ENCODE results near the gene AGPAT1. TPM values are rescaled to one million over a fixed set of nuclear protein-coding genes. Genes with fewer than 3 reads are reported as not detected.

AGPAT1 gene
- total and polyA plus RNA-seq, 2 of the 13 experiments (the other 11 are each of a cell fraction or from before 2014, with no cell fraction given): 51.3 to 139 TPM

DNA sequence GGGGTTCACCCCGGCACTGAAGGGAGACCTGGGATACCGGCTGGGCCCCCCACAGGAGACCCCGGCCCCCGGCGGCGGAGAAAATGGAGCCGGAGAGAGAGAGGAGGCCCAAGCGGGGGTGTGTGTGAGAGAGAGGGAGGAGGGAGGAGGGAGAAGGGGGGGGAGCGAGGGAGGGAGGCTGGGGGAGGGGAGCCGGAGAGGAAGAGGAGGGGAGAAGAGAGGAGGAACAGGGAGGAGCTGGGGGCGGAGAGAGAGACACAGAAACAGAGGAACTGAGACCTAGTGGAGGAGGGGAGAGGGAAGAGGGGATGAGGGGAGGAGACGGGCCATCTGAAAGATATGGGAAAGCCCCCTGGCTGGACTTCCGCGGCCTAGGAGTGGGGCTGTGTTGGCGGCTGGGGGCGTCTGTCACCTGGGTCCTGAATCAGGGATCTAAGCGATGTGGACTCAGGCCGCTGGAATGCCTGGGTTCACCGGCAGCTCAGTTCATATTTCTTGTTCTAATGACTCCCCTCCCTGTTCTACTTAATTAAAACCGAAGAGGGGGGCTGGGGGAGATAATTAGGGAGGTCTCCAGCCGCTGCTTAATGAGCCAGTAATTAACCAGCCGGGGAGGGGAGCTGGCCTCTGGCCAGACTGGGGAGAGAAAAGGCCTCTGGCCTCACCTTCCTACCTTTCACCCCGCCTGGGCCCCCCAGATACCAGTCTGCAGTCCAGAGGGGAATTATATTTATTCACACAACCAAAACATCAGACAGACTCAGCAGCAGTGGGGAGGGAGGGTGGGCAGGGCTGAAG lies 14.4 kb upstream of the AGPAT1 start, which contains the start of gene PBX2 (continued):
- TF ChIP-seq CTCF (CRISPR knock-in tag; IDR thresholded peaks at IDR 0.05) (peak; percentile 27; the same call in 1 of the 2 replicates), ZBTB38 (CRISPR knock-in tag; IDR thresholded peaks at IDR 0.05) (no peak), MXD3 (CRISPR knock-in tag; IDR thresholded peaks at IDR 0.05) (no peak), ZNF777 (CRISPR knock-in tag; IDR thresholded peaks at IDR 0.05) (no peak), ZMAT3 (CRISPR knock-in tag; conservative IDR thresholded peaks at IDR 0.05) (0 out of 2 replicates have a peak, but pooled peaks have one; percentile 47), ZNF850 (CRISPR knock-in tag; conservative IDR thresholded peaks at IDR 0.05) (no peak), ZNF678 (CRISPR knock-in tag; IDR thresholded peaks at IDR 0.05) (no peak), RARA (CRISPR knock-in tag; IDR thresholded peaks at IDR 0.05) (no peak), SKI (IDR thresholded peaks at IDR 0.05; ENCODE audit: partially characterized antibody) (no peak)
- TF ChIP-seq, protein P1, sequence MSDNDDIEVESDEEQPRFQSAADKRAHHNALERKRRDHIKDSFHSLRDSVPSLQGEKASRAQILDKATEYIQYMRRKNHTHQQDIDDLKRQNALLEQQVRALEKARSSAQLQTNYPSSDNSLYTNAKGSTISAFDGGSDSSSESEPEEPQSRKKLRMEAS (IDR thresholded peaks at IDR 0.05): no peak; the same call in none of the 2 replicates
- TF ChIP-seq, protein P2, sequence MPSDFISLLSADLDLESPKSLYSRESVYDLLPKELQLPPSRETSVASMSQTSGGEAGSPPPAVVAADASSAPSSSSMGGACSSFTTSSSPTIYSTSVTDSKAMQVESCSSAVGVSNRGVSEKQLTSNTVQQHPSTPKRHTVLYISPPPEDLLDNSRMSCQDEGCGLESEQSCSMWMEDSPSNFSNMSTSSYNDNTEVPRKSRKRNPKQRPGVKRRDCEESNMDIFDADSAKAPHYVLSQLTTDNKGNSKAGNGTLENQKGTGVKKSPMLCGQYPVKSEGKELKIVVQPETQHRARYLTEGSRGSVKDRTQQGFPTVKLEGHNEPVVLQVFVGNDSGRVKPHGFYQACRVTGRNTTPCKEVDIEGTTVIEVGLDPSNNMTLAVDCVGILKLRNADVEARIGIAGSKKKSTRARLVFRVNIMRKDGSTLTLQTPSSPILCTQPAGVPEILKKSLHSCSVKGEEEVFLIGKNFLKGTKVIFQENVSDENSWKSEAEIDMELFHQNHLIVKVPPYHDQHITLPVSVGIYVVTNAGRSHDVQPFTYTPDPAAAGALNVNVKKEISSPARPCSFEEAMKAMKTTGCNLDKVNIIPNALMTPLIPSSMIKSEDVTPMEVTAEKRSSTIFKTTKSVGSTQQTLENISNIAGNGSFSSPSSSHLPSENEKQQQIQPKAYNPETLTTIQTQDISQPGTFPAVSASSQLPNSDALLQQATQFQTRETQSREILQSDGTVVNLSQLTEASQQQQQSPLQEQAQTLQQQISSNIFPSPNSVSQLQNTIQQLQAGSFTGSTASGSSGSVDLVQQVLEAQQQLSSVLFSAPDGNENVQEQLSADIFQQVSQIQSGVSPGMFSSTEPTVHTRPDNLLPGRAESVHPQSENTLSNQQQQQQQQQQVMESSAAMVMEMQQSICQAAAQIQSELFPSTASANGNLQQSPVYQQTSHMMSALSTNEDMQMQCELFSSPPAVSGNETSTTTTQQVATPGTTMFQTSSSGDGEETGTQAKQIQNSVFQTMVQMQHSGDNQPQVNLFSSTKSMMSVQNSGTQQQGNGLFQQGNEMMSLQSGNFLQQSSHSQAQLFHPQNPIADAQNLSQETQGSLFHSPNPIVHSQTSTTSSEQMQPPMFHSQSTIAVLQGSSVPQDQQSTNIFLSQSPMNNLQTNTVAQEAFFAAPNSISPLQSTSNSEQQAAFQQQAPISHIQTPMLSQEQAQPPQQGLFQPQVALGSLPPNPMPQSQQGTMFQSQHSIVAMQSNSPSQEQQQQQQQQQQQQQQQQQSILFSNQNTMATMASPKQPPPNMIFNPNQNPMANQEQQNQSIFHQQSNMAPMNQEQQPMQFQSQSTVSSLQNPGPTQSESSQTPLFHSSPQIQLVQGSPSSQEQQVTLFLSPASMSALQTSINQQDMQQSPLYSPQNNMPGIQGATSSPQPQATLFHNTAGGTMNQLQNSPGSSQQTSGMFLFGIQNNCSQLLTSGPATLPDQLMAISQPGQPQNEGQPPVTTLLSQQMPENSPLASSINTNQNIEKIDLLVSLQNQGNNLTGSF (CRISPR knock-in tag; IDR thresholded peaks at IDR 0.05): no peak
- TF ChIP-seq, protein P3, sequence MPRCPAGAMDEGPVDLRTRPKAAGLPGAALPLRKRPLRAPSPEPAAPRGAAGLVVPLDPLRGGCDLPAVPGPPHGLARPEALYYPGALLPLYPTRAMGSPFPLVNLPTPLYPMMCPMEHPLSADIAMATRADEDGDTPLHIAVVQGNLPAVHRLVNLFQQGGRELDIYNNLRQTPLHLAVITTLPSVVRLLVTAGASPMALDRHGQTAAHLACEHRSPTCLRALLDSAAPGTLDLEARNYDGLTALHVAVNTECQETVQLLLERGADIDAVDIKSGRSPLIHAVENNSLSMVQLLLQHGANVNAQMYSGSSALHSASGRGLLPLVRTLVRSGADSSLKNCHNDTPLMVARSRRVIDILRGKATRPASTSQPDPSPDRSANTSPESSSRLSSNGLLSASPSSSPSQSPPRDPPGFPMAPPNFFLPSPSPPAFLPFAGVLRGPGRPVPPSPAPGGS (CRISPR knock-in tag; IDR thresholded peaks at IDR 0.05): 0 out of 2 replicates have a peak, but pooled peaks have one; percentile 43
- TF ChIP-seq, protein P4, sequence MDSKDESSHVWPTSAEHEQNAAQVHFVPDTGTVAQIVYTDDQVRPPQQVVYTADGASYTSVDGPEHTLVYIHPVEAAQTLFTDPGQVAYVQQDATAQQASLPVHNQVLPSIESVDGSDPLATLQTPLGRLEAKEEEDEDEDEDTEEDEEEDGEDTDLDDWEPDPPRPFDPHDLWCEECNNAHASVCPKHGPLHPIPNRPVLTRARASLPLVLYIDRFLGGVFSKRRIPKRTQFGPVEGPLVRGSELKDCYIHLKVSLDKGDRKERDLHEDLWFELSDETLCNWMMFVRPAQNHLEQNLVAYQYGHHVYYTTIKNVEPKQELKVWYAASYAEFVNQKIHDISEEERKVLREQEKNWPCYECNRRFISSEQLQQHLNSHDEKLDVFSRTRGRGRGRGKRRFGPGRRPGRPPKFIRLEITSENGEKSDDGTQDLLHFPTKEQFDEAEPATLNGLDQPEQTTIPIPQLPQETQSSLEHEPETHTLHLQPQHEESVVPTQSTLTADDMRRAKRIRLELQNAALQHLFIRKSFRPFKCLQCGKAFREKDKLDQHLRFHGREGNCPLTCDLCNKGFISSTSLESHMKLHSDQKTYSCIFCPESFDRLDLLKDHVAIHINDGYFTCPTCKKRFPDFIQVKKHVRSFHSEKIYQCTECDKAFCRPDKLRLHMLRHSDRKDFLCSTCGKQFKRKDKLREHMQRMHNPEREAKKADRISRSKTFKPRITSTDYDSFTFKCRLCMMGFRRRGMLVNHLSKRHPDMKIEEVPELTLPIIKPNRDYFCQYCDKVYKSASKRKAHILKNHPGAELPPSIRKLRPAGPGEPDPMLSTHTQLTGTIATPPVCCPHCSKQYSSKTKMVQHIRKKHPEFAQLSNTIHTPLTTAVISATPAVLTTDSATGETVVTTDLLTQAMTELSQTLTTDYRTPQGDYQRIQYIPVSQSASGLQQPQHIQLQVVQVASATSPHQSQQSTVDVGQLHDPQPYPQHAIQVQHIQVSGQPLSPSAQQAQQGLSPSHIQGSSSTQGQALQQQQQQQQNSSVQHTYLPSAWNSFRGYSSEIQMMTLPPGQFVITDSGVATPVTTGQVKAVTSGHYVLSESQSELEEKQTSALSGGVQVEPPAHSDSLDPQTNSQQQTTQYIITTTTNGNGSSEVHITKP (CRISPR knock-in tag; IDR thresholded peaks at IDR 0.05; ENCODE audit: low read depth): no peak; the same call in 1 of the 2 replicates
